Measurements from ENCODE around the gene INSL4. TPM values are rescaled to one million over a fixed set of nuclear protein-coding genes. Genes with fewer than 3 reads are reported as not detected.

Gene INSL4
- total RNA-seq, 4 donors from 2014 or later, result not detected

DNA sequence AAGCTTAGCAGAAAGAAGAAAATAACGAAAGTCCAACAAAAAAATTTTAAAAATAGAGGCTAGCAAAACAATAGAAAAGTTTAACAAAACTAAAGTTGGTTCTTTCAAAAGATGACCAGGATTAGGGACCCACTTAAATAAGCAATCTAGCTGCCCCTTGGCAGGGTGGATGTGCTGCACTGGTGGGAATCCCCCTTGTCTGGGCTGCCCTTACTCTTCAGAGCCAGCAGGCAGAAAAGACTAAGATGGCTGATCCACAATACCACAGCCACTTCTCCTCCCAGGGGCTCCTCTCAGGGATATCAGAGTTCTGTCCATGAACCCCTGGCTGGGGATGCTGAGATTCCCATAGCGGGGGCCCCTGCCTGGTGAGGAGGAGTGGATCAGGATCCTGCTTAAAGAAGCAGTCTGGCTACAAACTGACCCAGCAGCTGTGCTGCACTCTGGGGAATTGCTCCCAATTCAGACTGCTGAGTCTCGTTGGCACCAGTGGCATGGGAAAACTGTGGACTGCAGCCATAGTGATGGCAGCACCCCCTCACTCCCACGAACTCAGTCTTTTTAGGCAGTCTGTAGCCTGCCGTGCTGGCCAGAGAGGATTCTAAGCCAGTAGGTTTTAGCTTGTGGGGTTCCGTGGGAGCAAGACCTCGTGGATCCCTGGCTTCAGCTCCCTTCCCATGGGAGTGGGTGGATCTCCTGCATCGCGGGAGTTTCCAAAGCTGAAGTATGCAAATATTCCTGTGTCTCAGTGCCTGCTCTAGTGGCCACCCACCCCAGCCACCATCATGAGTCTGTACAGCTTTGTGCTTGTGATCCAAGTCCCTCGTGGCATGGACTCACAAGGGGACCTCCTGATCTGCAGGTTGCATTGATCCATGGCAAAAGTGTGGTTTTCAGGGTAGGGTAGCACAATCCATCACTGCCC lies 42.9 kb upstream of the INSL4 start:
- no peak overlapping the region for H3K27ac ChIP-seq
- H3K27me3 ChIP-seq, result no peaks in the 10 kb centered on the region
- H3K4me3 ChIP-seq, result no peak overlapping the region
- H3K36me3 ChIP-seq, result no peaks in the 10 kb centered on the region
- TF ChIP-seq POLR2A (IDR thresholded peaks at IDR 0.05), result no peak
- TF ChIP-seq, protein P1, sequence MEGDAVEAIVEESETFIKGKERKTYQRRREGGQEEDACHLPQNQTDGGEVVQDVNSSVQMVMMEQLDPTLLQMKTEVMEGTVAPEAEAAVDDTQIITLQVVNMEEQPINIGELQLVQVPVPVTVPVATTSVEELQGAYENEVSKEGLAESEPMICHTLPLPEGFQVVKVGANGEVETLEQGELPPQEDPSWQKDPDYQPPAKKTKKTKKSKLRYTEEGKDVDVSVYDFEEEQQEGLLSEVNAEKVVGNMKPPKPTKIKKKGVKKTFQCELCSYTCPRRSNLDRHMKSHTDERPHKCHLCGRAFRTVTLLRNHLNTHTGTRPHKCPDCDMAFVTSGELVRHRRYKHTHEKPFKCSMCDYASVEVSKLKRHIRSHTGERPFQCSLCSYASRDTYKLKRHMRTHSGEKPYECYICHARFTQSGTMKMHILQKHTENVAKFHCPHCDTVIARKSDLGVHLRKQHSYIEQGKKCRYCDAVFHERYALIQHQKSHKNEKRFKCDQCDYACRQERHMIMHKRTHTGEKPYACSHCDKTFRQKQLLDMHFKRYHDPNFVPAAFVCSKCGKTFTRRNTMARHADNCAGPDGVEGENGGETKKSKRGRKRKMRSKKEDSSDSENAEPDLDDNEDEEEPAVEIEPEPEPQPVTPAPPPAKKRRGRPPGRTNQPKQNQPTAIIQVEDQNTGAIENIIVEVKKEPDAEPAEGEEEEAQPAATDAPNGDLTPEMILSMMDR (IDR thresholded peaks at IDR 0.05), result no peak
- no peaks in the 10 kb centered on the region for H3K9me3 ChIP-seq
- intact Hi-C loops (cut with DNase I; ENCODE audit: low total_unique reads), result no loop called here
- H3K4me1 ChIP-seq, result no peaks in the 10 kb centered on the region
- DNase-seq, result no peak

- Histone ChIP-seq H3K27ac (no peak overlapping the region), H3K36me3 (no peaks in the 10 kb centered on the region), H3K27me3 (no peaks in the 10 kb centered on the region), H3K4me3 (no peak overlapping the region), H3K9me3 (no peaks in the 10 kb centered on the region), H3K4me1 (no peaks in the 10 kb centered on the region)
- intact Hi-C loops (cut with DNase I; ENCODE audit: low total_unique reads), result no loop called here
- TF ChIP-seq POLR2A (IDR thresholded peaks at IDR 0.05), result no peak
- TF ChIP-seq, protein P1 (IDR thresholded peaks at IDR 0.05), result no peak
- DNase-seq, result no peak
Measured at GRCh38 chr9:5191985-5192384, 39.2 kb upstream of the INSL4 start.

GRCh38 chr9:5193345-5193744 lies 37.9 kb upstream of the INSL4 start:
- Histone ChIP-seq H3K4me1 (no peaks in the 10 kb centered on the region), H3K36me3 (no peaks in the 10 kb centered on the region), H3K27me3 (no peaks in the 10 kb centered on the region), H3K9me3 (no peaks in the 10 kb centered on the region), H3K27ac (no peak overlapping the region), H3K4me3 (no peak overlapping the region)
- no peak for DNase-seq
- intact Hi-C loops (cut with DNase I; ENCODE audit: low total_unique reads), result no loop called here
- TF ChIP-seq, protein P1 (IDR thresholded peaks at IDR 0.05), result no peak
- no peak for TF ChIP-seq POLR2A (IDR thresholded peaks at IDR 0.05)

DNA sequence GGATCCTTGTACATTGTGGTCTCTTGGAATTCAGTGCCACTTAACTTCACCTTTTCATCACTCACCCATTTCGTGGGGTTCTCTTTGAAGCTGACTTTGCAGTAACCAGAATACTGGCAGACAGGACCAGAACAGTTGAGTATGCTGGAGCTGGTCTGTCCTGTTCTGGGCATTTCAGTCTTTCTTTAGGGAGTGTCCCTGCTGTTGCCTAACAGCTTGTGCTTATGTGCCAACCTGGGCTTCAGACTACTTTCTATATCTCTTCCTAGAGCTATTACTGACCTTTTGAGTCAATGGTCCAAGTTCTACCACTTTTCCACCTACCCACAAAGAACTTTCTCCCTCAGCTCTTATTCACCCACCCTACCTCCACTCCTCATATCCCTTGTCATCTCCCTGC lies 35.8 kb upstream of the INSL4 start:
- no peaks in the 10 kb centered on the region for H3K4me1 ChIP-seq
- TF ChIP-seq POLR2A (IDR thresholded peaks at IDR 0.05), result no peak
- TF ChIP-seq, protein P1 (IDR thresholded peaks at IDR 0.05), result no peak
- H3K27me3 ChIP-seq, result no peaks in the 10 kb centered on the region
- no peak for DNase-seq
- intact Hi-C loops (cut with DNase I; ENCODE audit: low total_unique reads), result no loop called here
- no peak overlapping the region for H3K27ac ChIP-seq
- H3K9me3 ChIP-seq, result no peaks in the 10 kb centered on the region
- no peak overlapping the region for H3K4me3 ChIP-seq
- no peaks in the 10 kb centered on the region for H3K36me3 ChIP-seq

GRCh38 chr9:5205071-5205470 lies 26.1 kb upstream of the INSL4 start:
- Histone ChIP-seq H3K4me3 (no peak overlapping the region), H3K27me3 (no peaks in the 10 kb centered on the region), H3K9me3 (no peaks in the 10 kb centered on the region), H3K36me3 (no peaks in the 10 kb centered on the region), H3K27ac (no peak overlapping the region), H3K4me1 (no peaks in the 10 kb centered on the region)
- intact Hi-C loops (cut with DNase I; ENCODE audit: low total_unique reads), result no loop called here
- no peak for TF ChIP-seq POLR2A (IDR thresholded peaks at IDR 0.05)
- DNase-seq, result no peak
